ENCODE results near the gene PTPRD.

DNA sequence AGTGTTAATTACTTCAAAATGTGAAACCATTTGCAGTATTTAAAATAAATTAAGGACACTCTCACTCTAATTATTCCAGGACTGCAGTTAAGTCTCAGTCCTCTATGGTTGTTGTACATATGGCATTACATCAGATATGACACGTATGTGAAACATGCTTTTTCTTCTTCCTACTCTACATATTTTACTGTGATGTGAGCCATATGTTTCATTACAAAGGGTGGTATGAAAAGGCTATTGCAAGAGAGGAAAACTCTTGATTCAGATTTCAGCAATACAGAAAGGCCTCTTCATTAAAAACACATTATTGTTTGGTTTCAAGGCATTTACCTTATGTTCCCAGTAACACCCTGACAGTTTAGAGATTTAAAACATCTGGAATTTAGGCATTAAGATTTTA, 1848.8 kb downstream of the PTPRD start:
- TF ChIP-seq JUND (IDR thresholded peaks at IDR 0.05) (no peak), CTCF (IDR thresholded peaks at IDR 0.05 in 2 of 3, conservative IDR thresholded peaks at IDR 0.05 in 1 of 3; ENCODE audit: borderline replicate concordance in 1 of 3, insufficient read depth in 1 of 3, low read depth in 2 of 3, low read length in 2 of 3) (no peak), POLR2AphosphoS5 (IDR thresholded peaks at IDR 0.05; ENCODE audit: low read depth, low read length) (no peak), ZFX (IDR thresholded peaks at IDR 0.05) (no peak), TCF7L2 (IDR thresholded peaks at IDR 0.05; ENCODE audit: borderline replicate concordance, extremely low read depth, insufficient read depth, insufficient read length) (no peak), CEBPB (IDR thresholded peaks at IDR 0.05; ENCODE audit: low read depth) (no peak), EZH2phosphoT487 (IDR thresholded peaks at IDR 0.05; ENCODE audit: borderline replicate concordance) (no peak)
- TF ChIP-seq, protein P1, sequence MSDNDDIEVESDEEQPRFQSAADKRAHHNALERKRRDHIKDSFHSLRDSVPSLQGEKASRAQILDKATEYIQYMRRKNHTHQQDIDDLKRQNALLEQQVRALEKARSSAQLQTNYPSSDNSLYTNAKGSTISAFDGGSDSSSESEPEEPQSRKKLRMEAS (IDR thresholded peaks at IDR 0.05): no peak
